HG03095 (cell line): ENCODE results near the gene DNPH1.

Source experiments
- ATAC-seq: cut with Tn5 transposase; IDR thresholded peaks from one replicate; pipeline ENCODE4 v1.9.1; 2021; ENCODE audit warnings: moderate library complexity; ENCODE audit not compliant: unreplicated experiment

Gene DNPH1

GRCh38 chr6:43264599-43265145, 35.4 kb upstream of the DNPH1 start:
- no peak for ATAC-seq

GRCh38 chr6:43263314-43264178, 34.3 kb upstream of the DNPH1 start:
- peak; percentile 64 for ATAC-seq

- ATAC-seq, result no peak
These were observed 33.6 kb upstream of the DNPH1 start for GRCh38 chr6:43262780-43263313.

- ATAC-seq, result no peak
These were observed 32.9 kb upstream of the DNPH1 start for GRCh38 chr6:43262000-43262779.

- no peak for ATAC-seq
These were observed 31.9 kb upstream of the DNPH1 start for GRCh38 chr6:43261198-43261597.

- no peak for ATAC-seq
These were observed 31.5 kb upstream of the DNPH1 start for GRCh38 chr6:43260791-43261190.

GRCh38 chr6:43258807-43259686, 29.8 kb upstream of the DNPH1 start:
- ATAC-seq, result no peak

GRCh38 chr6:43258180-43258579, 28.9 kb upstream of the DNPH1 start:
- ATAC-seq, result no peak

- ATAC-seq, result no peak
These were observed 28.3 kb upstream of the DNPH1 start for GRCh38 chr6:43257367-43258145.

GRCh38 chr6:43256670-43257366, 27.5 kb upstream of the DNPH1 start:
- ATAC-seq, result no peak

GRCh38 chr6:43255408-43256054, 26.2 kb upstream of the DNPH1 start:
- no peak for ATAC-seq

- no peak for ATAC-seq
These were observed 25.6 kb upstream of the DNPH1 start for GRCh38 chr6:43254846-43255245.

- ATAC-seq, result no peak
These were observed 25.0 kb upstream of the DNPH1 start for GRCh38 chr6:43254138-43254817.

GRCh38 chr6:43253401-43253800, 24.1 kb upstream of the DNPH1 start:
- no peak for ATAC-seq

- ATAC-seq, result no peak
These were observed 21.7 kb upstream of the DNPH1 start for GRCh38 chr6:43250992-43251373.

- ATAC-seq, result no peak
These were observed 19.5 kb upstream of the DNPH1 start for GRCh38 chr6:43248791-43249190.

GRCh38 chr6:43248101-43248500, 18.8 kb upstream of the DNPH1 start:
- no peak for ATAC-seq
